ENCODE measurements around the gene VILL.
A peak's percentile ranks its signal among the peaks of the same experiment; 100 is the strongest.
"Not testable (repeated sequence)": the region's sequence is repeated elsewhere in the genome, so short reads cannot be mapped to it uniquely, and the experiment has no call there.

The VILL gene

DNA sequence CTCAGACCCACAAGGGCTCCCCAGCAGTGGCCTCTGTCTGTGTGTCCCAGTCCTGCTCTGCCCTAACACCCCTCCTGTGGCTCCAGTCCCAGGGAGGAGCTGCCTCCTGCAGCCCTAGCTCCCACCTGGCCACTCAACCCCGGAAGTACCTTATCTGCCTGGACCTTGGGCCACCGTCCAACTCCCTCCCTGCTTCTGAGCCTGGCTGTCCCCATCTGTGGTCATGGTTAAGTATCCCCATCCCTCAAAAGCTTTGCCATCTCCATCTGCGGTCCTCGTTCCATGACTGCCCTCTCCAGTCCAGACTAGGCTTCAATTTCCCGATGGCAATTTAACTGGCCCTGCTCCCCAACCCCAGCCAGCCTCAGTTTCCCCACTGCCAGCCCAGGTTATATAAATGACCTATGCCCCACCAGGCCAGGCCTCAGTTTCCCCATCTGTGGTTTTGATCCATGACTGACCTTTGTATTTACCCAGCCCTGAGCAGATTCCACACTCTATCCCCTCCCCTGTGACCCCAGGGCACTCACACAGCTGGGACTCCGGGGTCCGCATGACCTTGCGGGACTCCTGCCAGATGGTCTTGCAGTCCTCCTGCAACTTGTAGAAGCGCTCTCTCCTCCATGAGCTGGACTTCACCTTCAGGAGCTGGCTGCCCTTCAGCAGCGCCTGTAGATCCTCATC lies 29.2 kb downstream of the VILL start:
- no peak for DNase-seq

DNA sequence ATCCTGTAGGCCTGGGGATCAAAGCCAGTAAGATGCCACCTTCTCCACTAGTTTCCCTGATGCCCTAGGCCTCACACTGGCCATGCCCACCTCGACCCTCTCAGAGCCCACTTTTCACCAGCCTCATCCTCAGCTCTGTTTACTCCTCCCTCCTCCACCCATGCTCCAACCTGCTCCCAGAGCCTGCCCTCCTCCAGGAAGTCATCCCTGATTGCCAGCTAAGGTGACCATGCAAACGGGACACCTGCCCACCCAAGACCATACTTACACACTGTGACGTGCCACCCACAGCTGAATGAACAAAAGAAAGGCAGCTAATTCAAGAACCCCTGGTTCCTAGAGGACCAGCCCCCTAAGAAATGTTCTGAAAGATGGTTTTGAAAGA lies 29.7 kb downstream of the VILL start:
- no peak for DNase-seq

DNA sequence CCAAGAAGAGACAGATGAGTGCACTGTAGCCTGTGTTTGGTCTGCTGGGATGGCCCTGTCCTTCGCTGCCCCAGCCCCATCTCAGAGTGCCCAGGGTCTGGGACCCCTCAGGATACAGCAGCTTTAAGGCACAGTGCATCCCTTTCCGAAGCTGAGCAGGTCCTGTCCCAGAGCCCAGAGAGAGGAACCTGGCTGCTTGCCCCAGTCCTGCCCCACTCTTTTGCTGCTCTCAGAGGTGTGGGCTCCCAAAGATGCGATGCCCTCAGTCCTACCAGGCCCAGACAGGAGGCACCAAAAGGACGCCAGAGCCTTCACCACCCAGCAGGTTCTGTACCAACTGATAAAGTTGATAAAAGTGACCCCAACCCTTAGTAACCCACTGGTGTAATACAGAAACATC lies 30.6 kb downstream of the VILL start:
- DNase-seq = no peak

DNA sequence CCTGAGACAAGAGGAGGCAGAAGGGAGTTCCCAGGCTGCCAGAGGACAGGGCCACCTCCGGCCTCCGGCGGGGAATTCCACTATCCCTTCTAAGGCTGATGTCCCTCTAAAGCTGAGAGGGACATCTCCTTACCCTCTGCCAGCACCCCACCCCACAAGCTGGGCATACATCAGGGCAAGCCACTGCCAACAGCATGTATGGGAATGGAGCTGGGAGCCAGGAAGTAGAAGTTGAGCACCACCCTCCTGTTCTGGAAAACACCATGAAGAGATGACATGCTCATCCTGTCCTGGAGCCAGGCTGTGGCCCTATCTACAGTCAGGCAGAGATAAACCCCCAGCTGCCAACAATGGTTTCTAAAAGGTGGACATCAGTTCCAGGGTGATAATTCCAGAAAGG lies 31.7 kb downstream of the VILL start:
- DNase-seq = no peak

DNA sequence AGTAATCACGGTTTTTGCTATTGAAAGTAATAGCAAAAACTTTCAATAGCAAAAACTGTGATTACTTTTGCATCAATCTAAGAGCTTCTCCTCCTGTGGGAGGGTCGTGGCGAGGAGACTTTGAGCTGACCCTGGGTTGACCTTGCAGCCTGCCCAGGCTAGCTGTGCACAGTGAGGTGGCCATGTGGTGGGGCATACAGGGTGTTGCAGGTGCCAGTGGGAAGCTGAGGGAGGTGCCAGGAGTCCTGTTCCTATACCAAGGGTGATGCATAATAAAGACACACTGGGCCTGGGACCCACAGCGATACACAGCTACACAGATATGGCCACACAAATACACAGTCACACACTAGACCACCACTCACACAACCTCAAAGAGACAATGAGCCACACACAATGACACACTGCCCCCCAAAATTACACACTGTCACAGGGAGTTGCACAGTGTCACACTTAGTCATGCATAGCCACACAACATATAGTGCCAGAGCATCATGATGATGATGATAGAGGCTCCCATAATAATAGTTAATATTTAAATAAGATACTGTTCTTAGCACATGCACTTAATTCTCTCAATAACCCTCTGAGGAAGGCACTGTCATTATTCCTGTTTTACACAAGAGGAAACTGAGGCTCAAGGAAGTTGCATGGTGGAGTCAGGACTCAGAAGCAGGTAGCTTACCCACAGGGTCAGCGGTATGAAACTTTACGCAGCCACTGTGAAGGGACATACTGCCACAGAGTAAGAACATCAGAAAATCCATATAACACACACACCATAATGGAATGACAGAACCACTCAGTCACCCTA lies 32.5 kb downstream of the VILL start:
- no peak for DNase-seq

DNA sequence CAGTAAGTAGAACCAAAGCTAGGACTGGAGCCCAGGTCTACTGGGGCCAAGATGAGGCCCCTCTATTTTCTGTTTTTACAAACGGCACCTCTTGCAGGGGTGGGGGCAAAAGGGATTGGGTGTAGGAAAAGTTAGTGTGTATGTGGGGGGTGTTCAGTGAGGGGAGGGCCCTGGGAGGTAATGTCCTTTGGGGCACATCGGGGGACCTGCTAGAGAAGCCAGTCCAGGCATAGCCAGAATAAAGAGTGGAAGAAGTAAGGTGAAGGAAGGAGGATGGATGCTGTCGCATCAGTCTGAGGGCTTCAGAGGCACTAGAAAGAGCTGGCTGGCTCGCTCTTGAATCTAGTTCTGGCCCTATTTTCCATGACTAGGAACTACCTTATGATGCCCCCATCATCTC lies 36.3 kb downstream of the VILL start:
- DNase-seq = no peak

DNA sequence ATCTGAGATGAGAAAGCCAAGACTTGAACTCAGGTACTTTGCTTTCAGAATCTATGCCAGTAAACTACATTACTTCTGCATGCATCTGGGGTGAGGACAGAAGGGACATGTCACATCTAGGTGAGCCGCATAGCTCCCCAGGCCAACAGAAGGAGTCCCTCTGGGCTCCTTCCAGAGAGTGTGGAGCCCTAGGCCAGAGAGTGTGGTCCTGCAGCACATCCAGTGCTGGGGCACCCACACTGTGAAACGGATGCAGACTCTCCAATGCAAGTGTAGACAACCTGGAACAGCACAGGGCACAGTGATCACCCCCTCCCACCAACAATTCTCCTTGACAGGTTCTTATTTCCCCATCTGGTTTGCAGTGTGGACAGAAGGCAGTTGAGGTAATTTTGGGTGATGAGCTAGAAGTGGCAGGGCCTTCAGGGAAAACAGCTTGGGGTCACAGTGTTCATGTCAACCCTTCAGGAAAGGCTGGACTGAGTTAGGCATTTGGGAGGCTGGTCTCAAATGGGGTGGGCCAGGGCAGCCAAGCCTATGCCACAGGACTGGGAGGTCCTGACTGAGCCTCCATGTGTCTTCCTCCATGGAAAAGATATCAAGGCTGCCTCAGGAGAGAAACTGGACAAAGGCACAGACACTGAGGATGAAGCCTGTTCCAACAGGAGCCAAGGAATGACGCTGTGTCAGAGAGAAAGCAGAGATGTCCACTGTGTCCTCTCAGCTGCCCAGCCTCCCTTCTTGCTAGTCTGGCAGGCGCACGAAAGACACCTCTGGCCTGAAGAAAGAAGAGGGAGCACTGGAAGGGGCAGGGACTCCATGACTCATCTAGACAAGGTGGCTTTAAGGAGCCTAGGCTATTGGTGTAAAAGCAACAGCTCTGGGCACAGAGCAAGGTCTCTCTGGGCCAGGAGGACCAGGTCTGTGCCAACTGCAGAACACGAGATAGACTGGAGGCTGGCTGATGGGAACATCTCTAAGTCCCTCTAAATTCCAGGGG lies 37.2 kb downstream of the VILL start:
- no peak for DNase-seq

DNA sequence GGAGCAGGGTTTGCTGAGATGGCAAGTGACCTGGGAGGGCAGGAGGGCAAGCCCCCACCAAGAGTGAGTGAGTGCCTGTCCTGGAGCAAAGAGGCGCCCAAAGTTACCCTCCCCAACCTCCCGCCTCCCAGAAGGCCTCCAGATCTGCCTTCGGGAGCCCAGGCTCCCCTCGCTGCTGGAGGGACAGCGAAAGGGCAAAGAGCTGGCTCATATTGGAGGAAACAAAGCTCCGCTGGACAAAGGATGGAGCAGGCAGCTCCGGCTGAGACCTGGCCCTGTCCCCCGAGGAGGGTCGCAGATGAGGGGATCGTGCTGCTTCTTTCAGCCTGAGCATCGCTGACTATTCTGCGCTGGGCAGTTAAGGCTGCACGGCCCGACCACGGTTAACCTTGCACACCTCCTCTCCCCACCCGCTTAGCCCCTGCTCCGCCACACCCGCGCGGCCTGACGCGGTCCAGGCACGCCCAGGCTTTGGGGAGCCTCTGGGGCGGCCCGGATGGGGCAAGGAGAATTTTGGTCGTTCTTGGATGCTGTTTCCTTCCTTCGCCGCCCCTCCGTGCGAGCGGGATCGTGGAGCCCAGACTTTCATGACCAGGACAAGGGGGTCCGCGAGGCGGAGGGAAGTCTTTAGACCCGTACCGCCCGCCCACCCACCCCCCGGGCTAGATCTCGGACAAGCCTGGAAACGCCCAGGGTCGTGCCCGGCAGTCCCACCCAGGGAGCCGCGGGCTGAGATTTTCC lies 38.2 kb downstream of the VILL start:
- no peak for DNase-seq

DNA sequence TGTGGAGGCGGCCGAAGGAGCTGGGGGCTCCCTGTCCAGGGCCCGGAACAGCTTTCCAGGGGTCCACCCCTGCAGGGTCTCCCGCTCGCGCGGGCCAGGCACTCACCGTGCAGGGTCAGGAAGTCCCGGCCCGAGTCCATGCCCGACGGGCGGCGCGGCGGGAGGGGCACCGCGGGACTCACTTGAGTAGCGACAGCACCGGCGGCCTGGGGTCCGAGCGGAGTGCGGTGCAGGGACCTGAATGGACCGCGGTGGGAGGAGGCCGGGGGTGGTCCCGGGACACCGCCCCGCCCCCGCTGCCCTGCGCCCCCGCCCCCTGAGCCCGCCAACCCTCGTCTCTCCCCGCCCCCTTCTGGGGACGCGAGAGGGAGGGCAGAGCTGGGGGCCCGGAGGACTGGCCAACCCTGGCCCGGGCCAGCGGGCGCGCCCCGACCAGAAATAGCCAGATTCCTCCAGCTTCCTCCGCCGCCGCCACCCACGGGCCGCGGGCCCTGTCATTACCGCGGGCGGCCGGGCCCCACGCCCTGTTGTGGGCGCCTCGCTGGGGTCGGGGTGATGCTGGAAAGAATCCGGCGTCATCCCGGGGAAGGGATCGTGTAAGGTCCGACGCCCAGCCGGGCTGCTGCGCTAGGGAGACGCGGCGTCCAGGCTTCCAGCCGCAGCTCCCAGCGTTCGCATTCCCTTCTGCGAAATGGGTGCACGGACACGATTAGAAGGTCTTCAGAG lies 39.0 kb downstream of the VILL start, which contains the start of gene PLCD1:
Gene PLCD1, minus strand, starts transcription at position 243 of the 726 bp plus-strand sequence. Its CDS starts 103 bp downstream, at position 140.
- peak in 1 of 2 donors; percentile 43 for DNase-seq

DNA sequence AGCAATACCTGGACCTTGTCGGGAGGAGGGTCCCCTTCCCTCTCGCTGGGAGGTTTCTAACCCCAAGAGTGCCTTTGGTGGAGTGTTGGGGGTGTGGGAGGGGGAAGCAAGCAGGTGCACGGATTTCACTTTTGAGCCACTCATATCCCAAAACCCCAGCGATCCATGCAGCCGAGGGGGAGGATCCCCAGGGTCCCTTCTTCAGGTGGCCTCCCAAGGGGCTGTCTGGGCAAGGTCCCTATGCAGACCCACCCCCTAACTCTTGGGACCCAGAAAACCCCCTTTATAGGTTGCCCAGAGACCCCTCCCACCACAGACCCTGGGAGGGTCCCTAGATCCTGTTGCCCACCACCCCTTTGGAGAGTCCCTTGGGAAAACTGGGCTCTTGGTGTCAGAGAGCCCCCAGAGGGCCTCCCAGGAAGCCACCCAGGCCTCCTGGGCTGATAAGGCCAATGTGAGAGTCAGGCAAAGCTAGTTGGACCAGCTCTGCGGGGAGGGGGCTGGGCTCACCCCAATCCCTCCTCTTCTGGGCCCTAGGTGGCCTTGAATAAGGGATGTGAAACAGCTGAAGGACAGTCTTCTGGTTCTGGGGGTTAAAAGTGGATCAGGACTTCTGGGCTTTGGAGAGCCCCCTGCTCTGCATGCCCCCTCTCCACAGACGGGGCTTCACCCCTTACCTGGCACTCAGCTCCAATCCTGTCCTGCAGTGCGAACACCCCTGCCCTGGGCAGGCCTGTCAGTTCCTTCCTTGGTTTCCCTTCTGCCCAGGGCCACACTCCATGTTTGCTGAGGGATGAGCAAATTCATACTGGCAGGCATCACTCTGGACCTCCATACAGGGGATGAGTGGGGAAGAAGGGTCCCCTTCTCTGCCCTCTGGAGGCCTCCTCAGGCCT lies 39.8 kb downstream of the VILL start:
- no peak for DNase-seq

DNA sequence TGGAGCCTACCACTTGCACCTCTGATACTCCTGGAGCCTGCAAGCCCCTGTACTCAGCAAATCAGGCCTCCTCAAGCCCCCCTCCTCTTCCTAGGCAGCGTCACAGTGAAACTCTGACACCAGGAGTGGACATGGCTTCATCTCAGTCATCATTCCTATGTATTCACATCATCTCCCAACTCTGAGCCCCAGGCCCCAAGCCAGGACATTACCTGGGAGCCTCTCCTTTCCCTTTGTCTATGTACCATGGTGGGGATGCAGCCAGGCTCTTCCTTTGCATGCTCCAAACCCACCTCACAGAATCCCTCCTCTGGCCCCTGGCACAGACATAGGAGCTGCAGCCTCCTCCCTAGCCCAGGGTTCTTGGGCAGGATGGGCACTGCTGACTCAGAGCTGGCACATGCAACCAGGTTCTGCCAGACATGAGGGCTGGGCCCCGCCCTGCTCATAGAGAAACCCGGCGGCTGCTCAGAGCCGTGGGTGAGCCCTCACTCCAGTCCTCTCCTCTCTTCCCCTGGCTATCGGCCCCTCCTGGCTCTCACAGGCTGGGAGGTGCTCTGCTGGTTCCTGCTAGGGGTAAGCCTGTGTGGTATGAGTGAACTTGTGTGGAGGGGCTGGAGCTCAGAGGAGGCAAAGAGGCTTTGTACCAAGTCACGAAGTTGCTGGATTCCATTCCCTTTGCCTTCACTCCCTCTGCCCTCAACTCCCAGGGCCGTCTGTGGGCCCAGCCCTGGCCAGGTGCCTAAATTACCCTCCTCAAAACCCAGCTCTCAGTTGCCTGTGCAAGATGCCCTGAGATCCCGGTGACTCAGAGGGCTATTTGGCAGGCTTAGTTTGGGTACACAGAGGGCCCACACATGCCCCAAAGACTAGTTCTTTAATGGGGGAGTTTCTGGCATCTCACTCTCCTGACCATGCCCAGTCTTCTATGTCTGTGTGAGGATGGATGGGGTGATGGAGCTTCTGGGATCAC lies 40.7 kb downstream of the VILL start:
- peak; percentile 47 to 50 for DNase-seq

DNA sequence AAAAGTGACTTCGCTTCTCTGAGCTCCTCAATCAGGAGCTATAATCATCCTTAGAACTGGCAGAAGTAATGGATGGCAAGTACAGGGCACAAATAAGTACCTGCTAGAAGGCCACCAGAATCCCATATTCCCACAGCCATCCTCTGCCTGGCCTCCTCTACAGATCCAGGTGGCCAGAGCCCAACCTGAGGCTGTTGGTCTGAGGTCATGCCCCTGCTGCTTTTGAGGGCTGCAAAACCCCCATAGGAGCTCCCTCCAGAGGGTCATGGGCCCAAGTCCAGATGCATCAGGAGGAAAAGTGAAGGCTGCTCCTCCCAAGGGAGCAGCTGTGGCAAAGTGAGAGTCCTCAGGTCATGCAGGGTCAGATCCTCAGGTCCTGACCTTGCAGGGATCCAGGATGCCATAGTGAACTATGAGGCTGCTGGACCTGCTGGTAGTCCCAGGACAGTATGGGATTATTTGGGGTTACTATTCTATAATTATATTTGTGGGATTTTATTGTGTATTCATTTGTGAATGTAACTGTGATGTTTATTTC lies 41.8 kb downstream of the VILL start:
- no peak for DNase-seq

DNA sequence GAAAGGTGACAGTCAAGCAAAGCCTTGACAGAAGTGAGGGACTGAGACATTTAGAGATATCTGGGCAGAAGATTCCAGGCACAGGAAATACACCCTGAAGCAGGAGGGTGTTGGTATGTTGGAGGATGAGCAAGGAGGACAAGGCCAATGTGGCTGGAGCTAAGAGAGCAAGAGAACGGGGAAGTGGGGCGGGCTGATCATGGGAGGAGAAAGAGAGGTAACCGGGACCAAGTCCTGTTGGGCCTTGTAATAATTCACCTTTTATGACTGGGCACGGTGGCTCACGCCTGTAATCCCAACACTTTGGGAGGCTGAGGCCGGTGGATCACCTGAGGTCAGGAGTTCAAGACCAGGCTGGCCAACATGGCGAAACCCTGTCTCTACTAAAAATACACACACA lies 43.0 kb downstream of the VILL start:
- DNase-seq = not testable (repeated sequence)

DNA sequence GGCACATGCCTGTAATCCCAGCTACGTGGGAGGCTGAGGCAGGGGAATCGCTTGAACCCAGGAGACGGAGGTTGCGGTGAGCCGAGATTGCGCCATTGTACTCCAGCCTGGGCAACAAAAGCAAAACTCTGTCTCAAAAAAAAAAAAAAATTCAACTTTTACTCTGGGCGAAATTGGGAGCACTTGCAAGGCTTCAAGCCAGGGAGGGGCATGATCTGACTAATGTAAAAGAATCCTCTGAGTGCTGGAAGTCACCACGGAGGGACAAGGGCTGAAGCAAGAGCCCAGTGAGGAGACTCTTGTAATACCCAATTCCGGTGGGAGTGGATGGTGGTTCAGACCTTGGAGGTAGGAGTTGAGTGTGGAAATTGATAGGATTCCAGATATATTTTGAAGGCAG lies 43.7 kb downstream of the VILL start:
- DNase-seq = not testable (repeated sequence)

DNA sequence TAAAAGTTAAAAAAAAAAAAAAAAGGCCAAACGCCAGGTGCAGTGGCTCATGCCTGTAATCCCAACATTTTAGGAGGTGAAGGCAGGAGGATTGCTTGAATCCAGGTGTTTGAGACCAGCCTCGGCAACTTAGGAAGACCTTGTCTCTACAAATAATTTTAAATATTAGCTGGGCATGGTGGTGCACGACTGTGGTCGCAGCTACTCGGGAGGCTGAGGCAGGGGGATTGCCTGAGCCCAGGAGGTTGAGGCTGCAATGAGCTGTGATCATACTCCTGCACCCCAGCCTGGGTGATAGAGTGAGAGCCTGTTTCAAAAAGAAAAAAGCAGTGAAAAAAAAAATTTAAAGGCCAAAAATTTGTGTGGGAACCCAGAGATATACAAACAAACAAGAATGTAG lies 45.7 kb downstream of the VILL start:
- DNase-seq = no peak

DNA sequence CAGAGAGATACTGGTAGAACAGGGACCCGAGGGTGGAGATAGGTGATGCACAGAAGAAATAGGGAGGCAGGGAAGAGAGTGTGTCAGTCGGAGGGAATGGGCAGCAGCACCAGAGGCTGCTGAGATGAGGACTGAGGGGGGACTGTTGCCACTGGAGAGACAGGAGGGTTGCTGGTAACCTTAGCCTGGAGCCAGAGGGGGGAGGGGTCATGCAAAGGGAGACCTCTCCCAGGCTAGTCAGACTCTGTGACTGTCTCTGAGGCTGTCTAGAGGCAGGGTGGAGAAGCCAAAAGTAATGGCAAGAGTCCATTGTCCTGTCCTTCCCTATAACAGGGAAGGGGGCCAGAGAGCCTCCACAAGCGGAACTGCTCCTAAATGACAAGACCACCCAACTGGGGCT lies 46.3 kb downstream of the VILL start:
- no peak for DNase-seq

DNA sequence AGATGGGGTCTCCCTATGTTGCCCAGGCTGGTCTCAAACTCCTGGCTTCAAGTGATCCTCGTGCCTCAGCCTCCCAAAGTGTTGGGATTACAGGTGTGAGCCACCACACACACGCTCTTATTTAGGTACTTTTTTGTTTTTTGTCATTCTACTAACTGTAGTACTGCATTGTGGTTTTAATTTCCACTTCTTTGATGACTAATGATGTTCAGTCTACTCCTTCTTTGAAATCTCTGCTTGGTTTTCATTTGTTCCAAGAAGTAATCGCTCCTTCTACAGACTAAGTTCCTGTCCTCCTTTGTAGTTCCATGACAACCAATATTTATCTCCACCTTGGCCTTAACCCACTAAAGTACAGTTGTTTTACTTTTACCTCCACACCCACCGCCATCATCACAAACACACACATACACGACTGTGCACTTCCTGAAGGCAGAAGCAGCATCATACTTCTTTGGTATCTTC lies 47.9 kb downstream of the VILL start:
- peak in 1 of 2 donors; percentile 27 for DNase-seq

DNA sequence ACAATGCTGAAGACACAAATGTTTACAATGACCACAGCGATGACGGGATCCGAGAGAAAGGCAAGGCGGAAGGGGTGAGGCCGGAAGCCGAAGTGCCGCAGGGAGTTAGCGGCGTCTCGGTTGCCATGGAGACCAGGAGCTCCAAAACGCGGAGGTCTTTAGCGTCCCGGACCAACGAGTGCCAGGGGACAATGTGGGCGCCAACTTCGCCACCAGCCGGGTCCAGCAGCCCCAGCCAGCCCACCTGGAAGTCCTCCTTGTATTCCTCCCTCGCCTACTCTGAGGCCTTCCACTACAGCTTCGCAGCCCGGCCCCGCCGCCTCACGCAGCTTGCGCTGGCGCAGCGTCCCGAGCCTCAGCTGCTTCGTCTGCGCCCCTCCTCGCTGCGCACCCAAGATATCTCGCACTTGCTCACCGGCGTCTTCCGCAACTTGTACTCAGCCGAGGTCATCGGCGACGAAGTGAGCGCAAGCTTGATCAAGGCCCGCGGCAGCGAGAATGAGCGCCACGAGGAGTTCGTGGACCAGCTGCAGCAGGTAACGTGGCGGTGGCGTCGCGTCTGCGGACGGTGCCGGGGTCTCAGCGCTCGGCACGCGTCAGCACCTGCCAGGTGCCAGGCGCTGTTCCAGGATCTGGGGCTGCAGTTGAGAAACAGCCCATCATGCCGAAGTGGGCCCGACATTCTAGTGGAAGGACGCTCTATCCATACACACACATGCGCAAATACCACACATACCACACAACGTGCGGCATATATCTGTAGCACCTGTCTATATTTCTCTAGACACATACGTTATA lies 48.7 kb downstream of the VILL start, which contains the start of gene DLEC1:
Gene DLEC1, plus strand, starts transcription at position 108 of the 798 bp plus-strand sequence. Its CDS starts 18 bp downstream, at position 126.
- peak; percentile 77 to 79 for DNase-seq
